Stomach (tissue), 4 donors: ENCODE data around the gene CXCR5.

Source experiments
- POLR2A ChIP-seq, 4 donors: fragments of 450-650 bp; IDR thresholded peaks; one replicate each; pipeline ENCODE4 v1.6.1; 2016; ENCODE audit warnings: antibody characterized with exemption in 4 of 4, control low read depth in 2 of 4, mild to moderate bottlenecking in 1 of 4, moderate library complexity in 1 of 4
- POLR2AphosphoS5 ChIP-seq, 3 donors: sonication (generic); formaldehyde crosslinking; IDR thresholded peaks; one replicate each; pipeline ENCODE4 v1.6.1; 2016; ENCODE audit warnings: antibody characterized with exemption in 3 of 3
- TF ChIP-seq, protein P1 (sequence below), 7 experiments: fragments of 450-650 bp in 4 of 7; fragments of 200-600 bp in 3 of 7; sonication (generic) in 3 of 7; IDR thresholded peaks; one replicate each; pipeline ENCODE4 v1.5.1; 2016 to 2019; ENCODE audit warnings: antibody characterized with exemption in 7 of 7, control low read depth in 2 of 7, mild to moderate bottlenecking in 1 of 7

DNA sequence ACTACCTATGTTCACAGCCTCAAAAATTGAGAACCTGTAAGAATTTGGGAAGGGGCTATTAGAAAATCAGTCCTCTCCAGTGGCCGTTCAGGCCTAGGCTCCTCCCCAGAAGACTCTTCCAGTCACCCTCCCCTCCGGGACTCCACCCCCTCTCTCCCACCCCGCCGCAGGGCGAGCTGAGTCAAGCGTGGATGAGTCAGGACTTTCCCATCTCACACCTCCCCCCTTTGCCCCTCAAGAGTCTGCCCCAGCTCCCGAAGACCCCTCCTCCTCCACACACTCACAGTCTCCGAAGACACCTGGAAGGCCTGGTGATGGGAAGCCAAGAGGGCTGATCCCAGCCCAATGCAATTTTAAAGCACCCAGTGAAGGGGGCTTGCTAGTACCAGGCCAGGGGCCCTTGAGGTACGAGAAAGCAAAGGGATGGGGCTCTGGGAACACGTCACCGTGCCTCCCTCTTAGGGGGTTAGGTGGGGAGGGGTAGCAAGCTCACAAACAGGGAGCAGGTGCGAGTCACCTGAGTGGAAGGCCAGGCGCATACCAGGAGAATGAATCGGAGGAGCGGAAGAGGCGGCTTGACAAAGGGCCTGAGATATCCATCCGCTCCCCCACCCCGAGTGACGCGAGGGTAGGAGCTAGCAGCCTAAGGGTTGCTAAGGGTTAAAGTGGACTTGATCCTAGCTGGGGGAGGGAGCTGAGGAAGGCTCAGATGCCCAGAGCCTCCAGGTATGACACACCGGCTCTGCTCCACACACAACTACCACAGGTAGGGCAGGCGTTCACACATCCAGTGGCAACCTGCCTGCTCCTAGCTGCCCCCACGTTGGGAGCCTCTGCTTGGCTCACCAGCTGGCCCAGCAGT, 28.4 kb downstream of the CXCR5 start:
- TF ChIP-seq POLR2AphosphoS5 (IDR thresholded peaks at IDR 0.05): peak in 2 of 3 donors; percentile 63 to 66
- TF ChIP-seq, protein P1, sequence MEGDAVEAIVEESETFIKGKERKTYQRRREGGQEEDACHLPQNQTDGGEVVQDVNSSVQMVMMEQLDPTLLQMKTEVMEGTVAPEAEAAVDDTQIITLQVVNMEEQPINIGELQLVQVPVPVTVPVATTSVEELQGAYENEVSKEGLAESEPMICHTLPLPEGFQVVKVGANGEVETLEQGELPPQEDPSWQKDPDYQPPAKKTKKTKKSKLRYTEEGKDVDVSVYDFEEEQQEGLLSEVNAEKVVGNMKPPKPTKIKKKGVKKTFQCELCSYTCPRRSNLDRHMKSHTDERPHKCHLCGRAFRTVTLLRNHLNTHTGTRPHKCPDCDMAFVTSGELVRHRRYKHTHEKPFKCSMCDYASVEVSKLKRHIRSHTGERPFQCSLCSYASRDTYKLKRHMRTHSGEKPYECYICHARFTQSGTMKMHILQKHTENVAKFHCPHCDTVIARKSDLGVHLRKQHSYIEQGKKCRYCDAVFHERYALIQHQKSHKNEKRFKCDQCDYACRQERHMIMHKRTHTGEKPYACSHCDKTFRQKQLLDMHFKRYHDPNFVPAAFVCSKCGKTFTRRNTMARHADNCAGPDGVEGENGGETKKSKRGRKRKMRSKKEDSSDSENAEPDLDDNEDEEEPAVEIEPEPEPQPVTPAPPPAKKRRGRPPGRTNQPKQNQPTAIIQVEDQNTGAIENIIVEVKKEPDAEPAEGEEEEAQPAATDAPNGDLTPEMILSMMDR (IDR thresholded peaks at IDR 0.05): no peak
- TF ChIP-seq POLR2A (IDR thresholded peaks at IDR 0.05): no peak
